ENCODE measurements around the gene CCDC149. TPM values are rescaled to one million over a fixed set of nuclear protein-coding genes. Genes with fewer than 3 reads are reported as not detected.

The CCDC149 gene
- total and polyA plus RNA-seq, 2 of the 8 experiments (the other 6 are each of a cell fraction or from before 2014, with no cell fraction given), result 2.2 to 5.6 TPM

- no peak overlapping the region for H2BK120ac ChIP-seq (replicated peaks; ENCODE audit: low read depth, low read length)
- no peak overlapping the region for H3K9ac ChIP-seq (replicated peaks in 1 of 4; ENCODE audit: extremely low read depth in 1 of 4, low read depth in 3 of 4, low read length in 3 of 4)
- no peak overlapping the region for H2BK20ac ChIP-seq (ENCODE audit: low read length)
- H4K20me1 ChIP-seq (replicated peaks in 1 of 2; ENCODE audit: control insufficient read depth in 1 of 2, insufficient read depth in 2 of 2, low read length in 2 of 2), result no peaks in the 10 kb centered on the region
- CTCF ChIA-PET (ENCODE audit: partially characterized antibody), result interaction anchor here (1.2 to 1.7 kb wide), 2 partner anchors 16 to 31 kb away, joined by 3 read pairs; partner anchors contain the start of gene SOD3
- H2BK5ac ChIP-seq (ENCODE audit: low read depth, low read length), result no peak overlapping the region
- H2AFZ ChIP-seq (ENCODE audit: low read length), result no peak overlapping the region
- H3K4me2 ChIP-seq (ENCODE audit: insufficient read depth in 1 of 2, low read depth in 2 of 2, low read length in 2 of 2), result no peak overlapping the region
- peaks cover 2% of the 10 kb centered on the region; the same call in 1 of the 2 replicates for H3K23me2 ChIP-seq (ENCODE audit: low read depth, low read length)
- no peak overlapping the region for H2BK15ac ChIP-seq (ENCODE audit: low read length)
- no peak overlapping the region for H3K18ac ChIP-seq (ENCODE audit: extremely low read depth, low read length)
- TF ChIP-seq CTCF (IDR thresholded peaks at IDR 0.05; ENCODE audit: control extremely low read depth in 1 of 3, insufficient read depth in 1 of 3, low read depth in 1 of 3, low read length in 3 of 3) (no peak), TEAD4 (IDR thresholded peaks at IDR 0.05; ENCODE audit: low read depth, low read length) (no peak)
- H3K79me2 ChIP-seq (ENCODE audit: control insufficient read depth in 1 of 2, insufficient read depth in 2 of 2, low read length in 2 of 2), result no peaks in the 10 kb centered on the region
- H3K56ac ChIP-seq (replicated peaks; ENCODE audit: insufficient read length, low read depth, low read length), result no peak overlapping the region
- no peaks in the 10 kb centered on the region for H3K9me3 ChIP-seq (ENCODE audit: insufficient read depth in 2 of 2, low read depth in 1 of 2, low read length in 1 of 2)
- H3K79me1 ChIP-seq (ENCODE audit: low read depth, low read length), result no peaks in the 10 kb centered on the region
- WGBS, 2 experiments (ENCODE audit: extremely low coverage in 1 of 2, insufficient coverage in 1 of 2, insufficient read length in 1 of 2, insufficient replicate concordance in 2 of 2, low coverage in 1 of 2, low lambda C conversion rate in 2 of 2, missing lambda C conversion rate in 1 of 2), result 61% methylated on average over 3 of the region's 3 CpGs; no CpG with 5 or more reads in 1 of the 2 experiments
- no peaks in the 10 kb centered on the region for H3K36me3 ChIP-seq (ENCODE audit: control insufficient read depth in 2 of 4, insufficient read depth in 4 of 4, low read length in 3 of 4)
- no peak overlapping the region for H2AK5ac ChIP-seq (ENCODE audit: low read depth, low read length)
- POLR2A ChIA-PET (ENCODE audit: partially characterized antibody), result interaction anchor here (0.6 kb wide), 1 partner anchor 35 kb away, joined by 3 read pairs; no protein-coding TSS in a partner anchor
- H3K4me3 ChIP-seq (ENCODE audit: extremely low read depth in 1 of 4, insufficient read depth in 2 of 4, low read depth in 3 of 4, low read length in 4 of 4), result no peak overlapping the region
- no peak overlapping the region for H4K8ac ChIP-seq (ENCODE audit: extremely low read depth, insufficient read depth, low read length)
- no peak overlapping the region for H3K4ac ChIP-seq (replicated peaks; ENCODE audit: insufficient read length, low read depth, low read length)
- H3K27me3 ChIP-seq (replicated peaks in 1 of 4; ENCODE audit: control insufficient read depth in 3 of 4, extremely low read depth in 1 of 4, insufficient read depth in 3 of 4, low read length in 3 of 4), result peaks cover 0 to 2% (median 0%) of the 10 kb centered on the region in 4 experiments; a peak in 1 of 7 replicates
- H3K4me1 ChIP-seq (replicated peaks in 1 of 4; ENCODE audit: control insufficient read depth in 3 of 4, insufficient read depth in 4 of 4, low read length in 3 of 4), result peaks cover 0 to 3% (median 0%) of the 10 kb centered on the region in 4 experiments; a peak in 1 of 7 replicates
- no peak for FAIRE-seq
- no peak overlapping the region for H3K27ac ChIP-seq (ENCODE audit: low read depth, low read length)
- no peak overlapping the region for H3K14ac ChIP-seq (ENCODE audit: insufficient read length)
- H4K91ac ChIP-seq (replicated peaks; ENCODE audit: insufficient read length, low read length), result no peak overlapping the region
- H3K23ac ChIP-seq (ENCODE audit: insufficient read length), result no peak overlapping the region
- no peak overlapping the region for H2BK12ac ChIP-seq (ENCODE audit: low read depth, low read length)
- no peak for DNase-seq (ENCODE audit: low read depth in 1 of 2, low spot score in 2 of 2)
- no peak overlapping the region for H4K5ac ChIP-seq (ENCODE audit: insufficient read length, low read depth, low read length)
Observed at GRCh38 chr4:24778464-24779225, 134.2 kb downstream of the CCDC149 start.
